NOMO-1 (cell line): ENCODE data around the gene PLPP4.
A peak's percentile ranks its signal among the peaks of the same experiment; 100 is the strongest.

Source experiments
- DNase-seq, 2 experiments: peaks; one replicate each; lab custom pipeline; 2025; ENCODE audit not compliant: unreplicated experiment in 2 of 2; lab: John Stamatoyannopoulos, UW

PLPP4 gene

GRCh38 chr10:120572307-120572706 is 115.3 kb downstream of the PLPP4 start:
- no peak for DNase-seq

DNA sequence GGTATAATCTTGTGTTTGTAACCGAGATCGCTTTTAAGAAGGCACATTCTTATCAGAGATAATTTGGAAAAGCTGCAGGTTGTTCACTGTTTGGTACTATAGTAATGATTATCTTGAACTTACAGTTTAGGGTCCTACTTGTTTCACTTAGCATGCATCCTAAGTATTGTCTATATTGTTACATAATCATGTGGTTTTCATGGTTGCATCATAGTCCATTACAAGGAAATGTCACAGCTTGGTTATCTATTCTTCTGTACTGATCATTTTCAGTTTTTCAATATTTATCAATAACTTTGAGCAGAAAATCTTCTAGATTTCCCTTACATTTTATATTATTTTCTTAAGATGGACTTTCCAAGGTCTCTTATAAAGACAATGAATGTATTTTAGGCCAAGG is 116.3 kb downstream of the PLPP4 start:
- peak in 1 of 2 experiments; percentile 72 for DNase-seq

- DNase-seq, result no peak
Measured at GRCh38 chr10:120574981-120575380, 118.0 kb downstream of the PLPP4 start.

DNA sequence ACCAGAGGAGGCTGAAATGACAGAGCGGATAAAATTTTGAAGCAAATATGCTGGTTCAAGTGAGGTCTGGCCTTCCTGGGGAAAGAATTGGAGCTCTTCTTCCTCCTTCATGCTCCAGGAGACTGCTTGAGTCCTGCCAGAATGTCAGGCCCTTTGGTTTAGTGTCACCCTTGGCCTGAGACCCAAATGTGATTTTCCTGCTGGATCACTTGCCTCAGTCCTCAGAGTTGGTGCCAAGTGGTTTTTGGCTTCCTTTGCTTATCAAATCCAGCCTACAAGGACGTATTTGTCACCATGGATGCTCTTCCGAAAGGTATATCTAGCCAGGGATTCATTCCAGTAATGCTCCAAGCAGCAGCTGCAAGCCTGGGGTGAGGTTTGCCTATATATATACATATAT is 118.4 kb downstream of the PLPP4 start:
- DNase-seq, result no peak

- DNase-seq, result no peak
Measured at GRCh38 chr10:120578134-120578533, 121.1 kb downstream of the PLPP4 start.

- no peak for DNase-seq
Measured at GRCh38 chr10:120578890-120579289, 121.9 kb downstream of the PLPP4 start.

DNA sequence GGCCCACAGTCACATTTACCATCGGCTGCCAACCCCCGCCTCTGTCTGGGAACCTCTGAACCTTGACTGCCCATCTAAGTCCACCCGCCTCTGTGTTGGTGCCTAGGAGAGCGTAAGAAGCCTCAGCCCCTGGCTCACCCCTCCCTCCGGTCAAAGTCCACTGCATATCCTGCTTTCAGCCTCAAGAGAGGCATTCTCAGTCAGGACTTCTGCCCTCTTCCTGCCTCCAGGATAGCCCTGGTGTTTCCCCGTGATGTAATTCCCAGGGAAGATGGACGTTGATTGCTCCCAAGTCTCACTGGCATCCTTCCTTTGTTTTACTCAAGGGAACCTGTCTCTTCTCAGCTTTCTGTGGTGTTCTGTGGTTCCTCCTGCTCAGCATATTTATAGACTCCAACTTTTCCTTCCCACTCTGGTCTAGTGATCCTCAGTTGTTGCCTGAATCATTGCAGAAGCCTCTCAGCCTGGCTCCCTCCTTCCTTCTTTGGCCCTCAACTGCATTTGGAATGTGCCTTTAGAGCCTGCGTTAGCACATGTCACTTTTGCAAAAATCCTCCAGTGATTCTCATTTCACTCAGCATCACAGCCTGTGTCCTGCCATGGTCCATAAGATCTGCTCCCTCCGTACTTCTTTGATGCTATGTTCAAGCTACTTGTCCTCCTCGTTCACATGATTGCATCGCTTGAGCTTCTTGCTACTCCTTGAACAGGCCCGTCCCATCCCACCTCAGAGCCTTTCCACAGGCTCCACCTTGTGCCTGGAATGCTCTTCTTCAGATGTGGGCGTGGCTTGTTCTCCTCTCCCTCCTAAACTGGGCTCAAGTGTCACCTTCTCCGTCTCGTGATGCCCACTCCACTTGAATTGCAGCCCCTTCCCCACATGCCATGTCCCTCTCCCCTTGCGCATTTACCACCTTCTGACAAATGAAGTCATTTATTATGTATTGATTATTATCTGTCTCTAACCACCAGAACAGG is 124.2 kb downstream of the PLPP4 start:
- DNase-seq, result no peak

GRCh38 chr10:120582753-120583152 is 125.7 kb downstream of the PLPP4 start:
- no peak for DNase-seq

- DNase-seq, result no peak
Measured at GRCh38 chr10:120583424-120584108, 126.5 kb downstream of the PLPP4 start.

DNA sequence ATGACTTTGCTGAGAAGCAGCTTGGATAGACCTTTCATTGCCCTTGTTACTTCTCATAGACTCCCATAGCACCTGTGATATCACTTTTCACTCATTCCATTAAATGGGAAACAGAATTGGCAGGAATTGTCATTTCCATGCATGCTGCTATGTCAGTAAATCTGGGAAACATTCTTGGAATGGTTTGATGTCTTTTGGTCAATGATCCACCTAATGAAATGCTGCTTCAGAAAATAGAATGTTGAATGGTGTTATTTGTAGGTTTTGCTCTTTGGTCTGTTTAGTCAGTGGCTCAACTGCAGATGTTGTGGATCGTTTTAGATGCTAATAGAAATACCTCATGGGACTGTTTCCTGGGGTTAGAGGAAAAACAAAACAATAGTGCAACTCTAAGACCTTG is 127.8 kb downstream of the PLPP4 start:
- no peak for DNase-seq

- no peak for DNase-seq
Measured at GRCh38 chr10:120586471-120586872, 129.4 kb downstream of the PLPP4 start.

- DNase-seq, result no peak
Measured at GRCh38 chr10:120587061-120587460, 130.0 kb downstream of the PLPP4 start.

DNA sequence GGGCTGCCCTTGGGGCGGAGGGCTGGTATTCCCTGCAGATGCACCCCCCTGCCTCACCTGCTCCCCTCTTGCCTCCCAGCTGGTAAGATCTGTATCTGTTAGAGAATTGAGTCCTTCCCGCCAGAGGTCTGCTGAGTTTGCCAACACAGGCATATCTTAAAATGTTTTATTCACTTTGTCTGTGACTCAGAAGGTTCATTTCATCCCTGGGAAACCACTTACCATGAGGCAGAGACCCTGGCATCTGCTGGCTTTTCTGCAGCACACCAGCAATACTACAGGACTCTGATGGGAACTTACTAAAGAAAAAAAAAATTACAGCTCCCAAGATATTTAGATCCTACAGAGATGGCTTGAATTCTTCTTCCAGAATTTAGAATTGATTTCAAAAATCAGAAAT is 131.3 kb downstream of the PLPP4 start:
- no peak for DNase-seq

DNA sequence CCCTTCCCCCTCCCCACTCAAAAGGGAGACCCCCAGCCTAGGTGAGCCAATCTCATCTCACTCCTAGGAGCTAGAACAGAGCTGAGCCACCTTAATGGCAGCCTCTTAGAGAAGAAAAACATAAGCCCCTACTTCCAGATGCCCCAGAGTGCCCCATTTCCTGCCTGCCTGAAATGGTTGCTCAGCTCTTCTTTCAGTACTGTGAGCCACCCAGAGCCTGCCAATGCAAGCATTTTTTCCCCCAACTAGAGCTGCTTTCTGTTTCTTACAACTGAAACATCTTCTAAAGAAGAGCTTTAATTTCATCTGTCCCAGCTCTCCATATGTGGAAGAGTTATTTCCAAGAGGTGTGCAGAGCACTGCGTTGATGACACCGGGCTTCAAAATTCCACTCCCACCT is 136.7 kb downstream of the PLPP4 start:
- no peak for DNase-seq

DNA sequence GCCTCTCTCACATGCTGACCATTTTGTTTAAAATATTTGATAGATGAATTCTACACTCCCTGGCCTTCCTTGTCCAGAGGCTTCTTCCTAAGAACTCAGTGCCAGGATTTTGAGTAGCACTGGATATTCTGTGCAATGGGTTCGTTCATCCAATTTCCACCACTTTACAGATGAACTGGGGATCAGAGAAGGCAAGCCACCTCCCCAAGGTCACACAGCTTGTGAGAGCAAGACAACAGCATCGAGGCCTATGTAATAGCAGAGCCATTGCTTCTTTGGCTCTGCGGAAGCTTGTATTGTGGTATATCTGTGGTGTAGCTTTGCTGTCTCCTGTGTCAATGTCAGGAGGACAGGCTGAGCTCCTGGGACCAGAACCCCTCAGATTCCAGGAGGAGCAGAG is 140.9 kb downstream of the PLPP4 start:
- DNase-seq, result no peak

GRCh38 chr10:120598386-120598785 is 141.4 kb downstream of the PLPP4 start:
- no peak for DNase-seq

GRCh38 chr10:120599200-120599724 is 142.2 kb downstream of the PLPP4 start:
- DNase-seq, result no peak

DNA sequence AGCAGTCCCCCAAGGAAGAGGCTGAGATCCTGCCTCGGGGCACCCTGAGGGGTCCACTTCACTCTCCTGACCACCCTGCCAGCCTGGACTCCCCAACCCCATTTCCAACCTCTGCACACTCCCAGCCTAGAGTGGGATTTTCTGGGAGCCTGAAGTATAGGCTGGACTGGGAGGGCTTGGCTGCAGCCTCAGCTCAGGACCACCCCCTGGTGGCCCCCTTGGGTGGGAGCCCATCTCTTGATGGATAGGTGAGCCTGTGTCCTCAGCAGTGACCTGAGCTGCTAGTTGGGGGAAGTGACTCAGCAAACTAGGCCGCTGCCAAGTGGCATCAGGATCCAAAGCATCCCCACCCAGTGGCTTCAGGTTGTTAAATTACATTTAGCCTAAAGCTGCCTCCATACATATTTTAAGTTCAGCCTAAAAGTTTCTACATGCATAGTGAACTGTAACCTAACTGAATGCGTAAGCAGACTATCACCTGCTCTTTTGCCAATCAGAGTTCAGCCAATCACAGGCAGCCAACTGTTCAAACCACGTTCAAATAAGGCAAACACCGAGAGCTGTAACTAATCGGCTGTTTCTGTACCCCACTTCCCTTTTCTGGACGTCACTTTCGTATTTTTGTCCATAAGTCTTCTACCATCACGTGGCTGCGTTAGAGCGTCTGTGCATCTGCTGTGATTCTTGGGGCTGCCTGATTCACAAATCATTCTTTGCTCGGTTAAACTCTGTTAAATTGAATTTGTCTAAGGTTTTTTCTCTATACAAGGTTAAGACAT is 144.0 kb downstream of the PLPP4 start:
- DNase-seq, result peak; percentile 55 to 71

DNA sequence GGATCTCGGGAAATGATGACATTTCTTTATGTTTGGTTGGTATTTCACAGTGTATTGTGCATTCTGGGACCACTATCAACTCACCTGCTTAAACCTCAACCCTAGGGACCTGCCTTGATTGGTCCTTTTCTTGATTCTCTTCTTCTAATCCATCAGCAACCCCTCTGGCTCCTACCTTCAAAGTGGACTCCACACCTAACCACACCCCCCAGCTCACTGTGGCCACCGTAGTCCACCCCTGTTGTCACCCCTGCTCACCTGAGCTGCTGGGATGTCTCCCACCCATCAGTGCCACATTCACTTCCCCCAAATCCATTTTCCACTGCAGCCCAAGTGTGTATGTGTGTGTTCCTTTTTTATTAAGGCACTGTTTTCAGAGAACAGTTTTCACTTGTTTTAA is 145.0 kb downstream of the PLPP4 start:
- no peak for DNase-seq

- DNase-seq, result no peak
Measured at GRCh38 chr10:120605410-120605809, 148.4 kb downstream of the PLPP4 start.
